KMS-11 (cell line): Measurements from ENCODE around the gene FBN1.

Source experiments
- H2AFZ ChIP-seq: fragments of 200-600 bp; sonication (generic); 2 replicates; pipeline ENCODE4 v1.6.1; 2016; ENCODE audit warnings: antibody characterized with exemption, mixed run types, low read depth
- H3K27ac ChIP-seq: fragments of 200-600 bp; sonication (generic); 2 replicates; pipeline ENCODE4 v1.6.1; 2016; ENCODE audit warnings: mild to moderate bottlenecking, mixed run types
- H3K27me3 ChIP-seq: fragments of 200-600 bp; sonication (generic); 2 replicates; pipeline ENCODE4 v1.6.1; 2017; ENCODE audit warnings: mild to moderate bottlenecking, low read depth, mixed run types, moderate library complexity; ENCODE audit not compliant: insufficient read depth
- H3K36me3 ChIP-seq: fragments of 200-600 bp; sonication (generic); 2 replicates; pipeline ENCODE4 v1.6.1; 2017; ENCODE audit warnings: mild to moderate bottlenecking, mixed run types; ENCODE audit not compliant: insufficient read depth
- H3K4me1 ChIP-seq: fragments of 200-600 bp; sonication (generic); 2 replicates; pipeline ENCODE4 v1.6.1; 2016; ENCODE audit warnings: mild to moderate bottlenecking, low read depth, mixed run types; ENCODE audit not compliant: poor library complexity, severe bottlenecking
- H3K4me2 ChIP-seq: fragments of 200-600 bp; sonication (generic); 2 replicates; pipeline ENCODE4 v1.7.0; 2016; ENCODE audit warnings: mild to moderate bottlenecking, mixed run types
- H3K4me3 ChIP-seq: fragments of 200-600 bp; sonication (generic); IDR thresholded peaks from 2 replicates; pipeline ENCODE4 v1.6.1; 2017; ENCODE audit warnings: low read depth, low read length, mixed read lengths; ENCODE audit not compliant: insufficient read depth
- H3K79me2 ChIP-seq: fragments of 200-600 bp; sonication (generic); 2 replicates; pipeline ENCODE4 v1.6.1; 2016; ENCODE audit warnings: low read depth, mixed run types; ENCODE audit not compliant: insufficient read depth
- H3K9ac ChIP-seq: fragments of 200-600 bp; sonication (generic); 2 replicates; pipeline ENCODE4 v1.6.1; 2016; ENCODE audit warnings: mild to moderate bottlenecking, mixed run types
- H4K20me1 ChIP-seq: fragments of 200-600 bp; sonication (generic); 2 replicates; pipeline ENCODE4 v1.6.1; 2016; ENCODE audit warnings: mild to moderate bottlenecking, mixed run types; ENCODE audit not compliant: insufficient read depth
- TF ChIP-seq, protein P1 (sequence below): fragments of 200-600 bp; sonication (generic); conservative IDR thresholded peaks from 2 replicates; pipeline ENCODE4 v1.6.1; 2017; ENCODE audit warnings: low read depth, mild to moderate bottlenecking, antibody characterized with exemption, low read length, moderate library complexity, mixed read lengths

The FBN1 gene

DNA sequence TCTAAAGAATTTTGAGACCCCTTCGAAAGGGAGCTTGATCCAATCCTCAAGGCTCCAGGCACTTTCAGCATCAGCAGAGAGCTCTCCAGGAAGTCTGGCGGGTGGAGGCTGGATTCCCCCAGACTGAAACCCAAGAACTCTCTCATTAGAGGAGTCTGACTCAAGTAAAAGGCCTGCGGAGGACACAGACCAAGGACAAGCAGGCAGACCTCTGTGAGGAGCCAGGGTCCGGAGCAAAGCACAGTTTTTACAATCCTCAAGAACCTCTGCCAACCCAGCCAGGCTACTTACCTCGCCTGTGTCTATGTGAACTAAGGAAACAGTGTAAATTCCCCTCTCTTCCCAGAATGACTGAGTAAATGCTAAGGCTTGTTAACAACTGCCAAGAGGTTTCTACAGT lies 86.2 kb downstream of the FBN1 start:
- H4K20me1 ChIP-seq = no peaks in the 10 kb centered on the region
- H3K27ac ChIP-seq = no peak overlapping the region
- no peak overlapping the region for H2AFZ ChIP-seq
- TF ChIP-seq, protein P1, sequence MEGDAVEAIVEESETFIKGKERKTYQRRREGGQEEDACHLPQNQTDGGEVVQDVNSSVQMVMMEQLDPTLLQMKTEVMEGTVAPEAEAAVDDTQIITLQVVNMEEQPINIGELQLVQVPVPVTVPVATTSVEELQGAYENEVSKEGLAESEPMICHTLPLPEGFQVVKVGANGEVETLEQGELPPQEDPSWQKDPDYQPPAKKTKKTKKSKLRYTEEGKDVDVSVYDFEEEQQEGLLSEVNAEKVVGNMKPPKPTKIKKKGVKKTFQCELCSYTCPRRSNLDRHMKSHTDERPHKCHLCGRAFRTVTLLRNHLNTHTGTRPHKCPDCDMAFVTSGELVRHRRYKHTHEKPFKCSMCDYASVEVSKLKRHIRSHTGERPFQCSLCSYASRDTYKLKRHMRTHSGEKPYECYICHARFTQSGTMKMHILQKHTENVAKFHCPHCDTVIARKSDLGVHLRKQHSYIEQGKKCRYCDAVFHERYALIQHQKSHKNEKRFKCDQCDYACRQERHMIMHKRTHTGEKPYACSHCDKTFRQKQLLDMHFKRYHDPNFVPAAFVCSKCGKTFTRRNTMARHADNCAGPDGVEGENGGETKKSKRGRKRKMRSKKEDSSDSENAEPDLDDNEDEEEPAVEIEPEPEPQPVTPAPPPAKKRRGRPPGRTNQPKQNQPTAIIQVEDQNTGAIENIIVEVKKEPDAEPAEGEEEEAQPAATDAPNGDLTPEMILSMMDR = no peak
- no peaks in the 10 kb centered on the region for H3K4me1 ChIP-seq
- no peaks in the 10 kb centered on the region for H3K79me2 ChIP-seq
- no peaks in the 10 kb centered on the region for H3K36me3 ChIP-seq
- no peak overlapping the region for H3K4me3 ChIP-seq
- H3K27me3 ChIP-seq = no peaks in the 10 kb centered on the region
- no peak overlapping the region for H3K4me2 ChIP-seq
- no peak overlapping the region for H3K9ac ChIP-seq

GRCh38 chr15:48558226-48558625 lies 87.3 kb downstream of the FBN1 start:
- no peak overlapping the region for H3K4me2 ChIP-seq
- no peak overlapping the region for H3K27ac ChIP-seq
- H4K20me1 ChIP-seq = no peaks in the 10 kb centered on the region
- TF ChIP-seq, protein P1 = no peak
- no peaks in the 10 kb centered on the region for H3K79me2 ChIP-seq
- no peak overlapping the region for H3K9ac ChIP-seq
- no peaks in the 10 kb centered on the region for H3K36me3 ChIP-seq
- no peak overlapping the region for H3K4me3 ChIP-seq
- H3K27me3 ChIP-seq = no peaks in the 10 kb centered on the region
- no peak overlapping the region for H2AFZ ChIP-seq
- no peaks in the 10 kb centered on the region for H3K4me1 ChIP-seq

GRCh38 chr15:48557335-48557734 lies 88.2 kb downstream of the FBN1 start:
- Histone ChIP-seq H4K20me1 (no peaks in the 10 kb centered on the region), H3K4me3 (no peak overlapping the region), H3K4me1 (no peaks in the 10 kb centered on the region), H3K27ac (no peak overlapping the region), H2AFZ (no peak overlapping the region), H3K36me3 (no peaks in the 10 kb centered on the region), H3K4me2 (no peak overlapping the region), H3K27me3 (no peaks in the 10 kb centered on the region), H3K9ac (no peak overlapping the region), H3K79me2 (no peaks in the 10 kb centered on the region)
- TF ChIP-seq, protein P1 = no peak

- Histone ChIP-seq H3K9ac (no peak overlapping the region), H3K36me3 (no peaks in the 10 kb centered on the region), H3K4me3 (no peak overlapping the region), H3K4me2 (no peak overlapping the region), H3K27ac (no peak overlapping the region), H3K79me2 (no peaks in the 10 kb centered on the region), H2AFZ (no peak overlapping the region), H3K27me3 (no peaks in the 10 kb centered on the region), H3K4me1 (no peaks in the 10 kb centered on the region), H4K20me1 (no peaks in the 10 kb centered on the region)
- TF ChIP-seq, protein P1 = no peak
Measured at GRCh38 chr15:48556159-48556897, 89.2 kb downstream of the FBN1 start.
